Measurements from ENCODE around the gene MYCN. TPM values are rescaled to one million over a fixed set of nuclear protein-coding genes. Genes with fewer than 3 reads are reported as not detected.
A peak's percentile ranks its signal among the peaks of the same experiment; 100 is the strongest.

Gene MYCN
- total RNA-seq, 1 experiment from 2014 or later, result 68.3 TPM

DNA sequence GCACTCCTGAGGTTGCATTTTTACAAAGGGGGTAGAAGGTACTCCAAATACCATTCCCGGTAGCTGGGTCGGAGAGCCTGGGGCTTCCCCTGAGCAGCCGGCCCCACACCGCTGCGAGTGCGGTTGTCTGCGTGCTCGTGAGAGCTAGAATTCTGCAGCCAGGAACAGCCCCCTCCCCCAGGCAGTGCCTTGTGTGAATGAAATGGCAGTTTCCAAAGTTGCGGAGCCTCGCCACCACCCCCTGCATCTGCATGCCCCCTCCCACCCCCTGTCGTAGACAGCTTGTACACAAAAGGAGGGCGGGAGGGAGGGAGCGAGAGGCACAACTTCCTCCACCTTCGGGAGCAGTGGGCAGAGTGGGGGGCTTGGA is 1.1 kb downstream of the MYCN start (continued):
- TF ChIP-seq OVOL2 (CRISPR knock-in tag; IDR thresholded peaks at IDR 0.05; ENCODE audit: borderline replicate concordance), result no peak
- TF ChIP-seq NFE2L1 (CRISPR knock-in tag; IDR thresholded peaks at IDR 0.05), result 0 out of 2 replicates have a peak, but pooled peaks have one; percentile 29
- TF ChIP-seq TEAD1 (CRISPR knock-in tag; IDR thresholded peaks at IDR 0.05), result no peak
- TF ChIP-seq FOXK1 (CRISPR knock-in tag; IDR thresholded peaks at IDR 0.05), result peak; percentile 4; the same call in 1 of the 2 replicates
- no peak for TF ChIP-seq ERG (CRISPR knock-in tag; IDR thresholded peaks at IDR 0.05)

DNA sequence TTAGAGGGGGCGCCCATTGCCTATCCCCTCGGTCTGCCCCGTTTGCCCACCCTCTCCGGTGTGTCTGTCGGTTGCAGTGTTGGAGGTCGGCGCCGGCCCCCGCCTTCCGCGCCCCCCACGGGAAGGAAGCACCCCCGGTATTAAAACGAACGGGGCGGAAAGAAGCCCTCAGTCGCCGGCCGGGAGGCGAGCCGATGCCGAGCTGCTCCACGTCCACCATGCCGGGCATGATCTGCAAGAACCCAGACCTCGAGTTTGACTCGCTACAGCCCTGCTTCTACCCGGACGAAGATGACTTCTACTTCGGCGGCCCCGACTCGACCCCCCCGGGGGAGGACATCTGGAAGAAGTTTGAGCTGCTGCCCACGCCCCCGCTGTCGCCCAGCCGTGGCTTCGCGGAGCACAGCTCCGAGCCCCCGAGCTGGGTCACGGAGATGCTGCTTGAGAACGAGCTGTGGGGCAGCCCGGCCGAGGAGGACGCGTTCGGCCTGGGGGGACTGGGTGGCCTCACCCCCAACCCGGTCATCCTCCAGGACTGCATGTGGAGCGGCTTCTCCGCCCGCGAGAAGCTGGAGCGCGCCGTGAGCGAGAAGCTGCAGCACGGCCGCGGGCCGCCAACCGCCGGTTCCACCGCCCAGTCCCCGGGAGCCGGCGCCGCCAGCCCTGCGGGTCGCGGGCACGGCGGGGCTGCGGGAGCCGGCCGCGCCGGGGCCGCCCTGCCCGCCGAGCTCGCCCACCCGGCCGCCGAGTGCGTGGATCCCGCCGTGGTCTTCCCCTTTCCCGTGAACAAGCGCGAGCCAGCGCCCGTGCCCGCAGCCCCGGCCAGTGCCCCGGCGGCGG is 1.7 kb downstream of the MYCN start:
- CTCF ChIA-PET, result interaction anchor here (0.6 to 4.2 kb wide), 13 partner anchors 8 to 567 kb away, joined by 3 to 55 read pairs (median 4); no protein-coding TSS in a partner anchor
- Mint-ChIP-seq H3K36me3 (peaks cover 53% of the 10 kb centered on the region), H3K27ac (no peak overlapping the region), H3K9me3 (peaks cover 5% of the 10 kb centered on the region; the same call in 1 of the 2 replicates), H3K27me3 (ENCODE audit: low read depth) (no peaks in the 10 kb centered on the region), H3K4me3 (peak overlapping the region; percentile 94), H3K4me1 (peaks cover 54% of the 10 kb centered on the region)
- ATAC-seq (no peak), DNase-seq (ENCODE audit: low spot score) (peak; percentile 53)
- POLR2A ChIA-PET, result interaction anchor here (0.8 to 4.3 kb wide), 6 partner anchors 16 to 315 kb away, joined by 3 to 30 read pairs (median 4); no protein-coding TSS in a partner anchor
- TF ChIP-seq, protein P1, sequence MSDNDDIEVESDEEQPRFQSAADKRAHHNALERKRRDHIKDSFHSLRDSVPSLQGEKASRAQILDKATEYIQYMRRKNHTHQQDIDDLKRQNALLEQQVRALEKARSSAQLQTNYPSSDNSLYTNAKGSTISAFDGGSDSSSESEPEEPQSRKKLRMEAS (CRISPR knock-in tag; IDR thresholded peaks at IDR 0.05), result peak; percentile 48; the same call in 1 of the 2 replicates
- TF ChIP-seq ZNF263 (CRISPR knock-in tag; IDR thresholded peaks at IDR 0.05; ENCODE audit: low read depth) (peak; percentile 21; the same call in 1 of the 2 replicates), SMAD3 (CRISPR knock-in tag; IDR thresholded peaks at IDR 0.05; ENCODE audit: borderline replicate concordance) (peak; percentile 22; the same call in 1 of the 2 replicates), TEAD4 (CRISPR knock-in tag; IDR thresholded peaks at IDR 0.05) (peak; percentile 41; the same call in 1 of the 2 replicates), JUN (CRISPR knock-in tag; IDR thresholded peaks at IDR 0.05) (0 out of 2 replicates have a peak, but pooled peaks have one; percentile 24), NFE2L1 (CRISPR knock-in tag; IDR thresholded peaks at IDR 0.05) (no peak), SMAD4 (CRISPR knock-in tag; IDR thresholded peaks at IDR 0.05) (0 out of 2 replicates have a peak, but pooled peaks have one; percentile 48), HMGXB4 (CRISPR knock-in tag; IDR thresholded peaks at IDR 0.05) (0 out of 2 replicates have a peak, but pooled peaks have one; percentile 66), FOXJ3 (CRISPR knock-in tag; IDR thresholded peaks at IDR 0.05; ENCODE audit: borderline replicate concordance) (no peak), ZNF232 (CRISPR knock-in tag; IDR thresholded peaks at IDR 0.05) (0 out of 2 replicates have a peak, but pooled peaks have one; percentile 43), CREM (CRISPR knock-in tag; IDR thresholded peaks at IDR 0.05) (no peak), GTF2I (CRISPR knock-in tag; conservative IDR thresholded peaks at IDR 0.05) (no peak), ETV6 (CRISPR knock-in tag; IDR thresholded peaks at IDR 0.05) (no peak), FOXP1 (CRISPR knock-in tag; IDR thresholded peaks at IDR 0.05; ENCODE audit: borderline replicate concordance) (peak; percentile 3; the same call in 1 of the 2 replicates), ERG (CRISPR knock-in tag; IDR thresholded peaks at IDR 0.05) (no peak), KAT7 (CRISPR knock-in tag; IDR thresholded peaks at IDR 0.05; ENCODE audit: borderline replicate concordance) (0 out of 2 replicates have a peak, but pooled peaks have one; percentile 20)
- TF ChIP-seq, protein P2, sequence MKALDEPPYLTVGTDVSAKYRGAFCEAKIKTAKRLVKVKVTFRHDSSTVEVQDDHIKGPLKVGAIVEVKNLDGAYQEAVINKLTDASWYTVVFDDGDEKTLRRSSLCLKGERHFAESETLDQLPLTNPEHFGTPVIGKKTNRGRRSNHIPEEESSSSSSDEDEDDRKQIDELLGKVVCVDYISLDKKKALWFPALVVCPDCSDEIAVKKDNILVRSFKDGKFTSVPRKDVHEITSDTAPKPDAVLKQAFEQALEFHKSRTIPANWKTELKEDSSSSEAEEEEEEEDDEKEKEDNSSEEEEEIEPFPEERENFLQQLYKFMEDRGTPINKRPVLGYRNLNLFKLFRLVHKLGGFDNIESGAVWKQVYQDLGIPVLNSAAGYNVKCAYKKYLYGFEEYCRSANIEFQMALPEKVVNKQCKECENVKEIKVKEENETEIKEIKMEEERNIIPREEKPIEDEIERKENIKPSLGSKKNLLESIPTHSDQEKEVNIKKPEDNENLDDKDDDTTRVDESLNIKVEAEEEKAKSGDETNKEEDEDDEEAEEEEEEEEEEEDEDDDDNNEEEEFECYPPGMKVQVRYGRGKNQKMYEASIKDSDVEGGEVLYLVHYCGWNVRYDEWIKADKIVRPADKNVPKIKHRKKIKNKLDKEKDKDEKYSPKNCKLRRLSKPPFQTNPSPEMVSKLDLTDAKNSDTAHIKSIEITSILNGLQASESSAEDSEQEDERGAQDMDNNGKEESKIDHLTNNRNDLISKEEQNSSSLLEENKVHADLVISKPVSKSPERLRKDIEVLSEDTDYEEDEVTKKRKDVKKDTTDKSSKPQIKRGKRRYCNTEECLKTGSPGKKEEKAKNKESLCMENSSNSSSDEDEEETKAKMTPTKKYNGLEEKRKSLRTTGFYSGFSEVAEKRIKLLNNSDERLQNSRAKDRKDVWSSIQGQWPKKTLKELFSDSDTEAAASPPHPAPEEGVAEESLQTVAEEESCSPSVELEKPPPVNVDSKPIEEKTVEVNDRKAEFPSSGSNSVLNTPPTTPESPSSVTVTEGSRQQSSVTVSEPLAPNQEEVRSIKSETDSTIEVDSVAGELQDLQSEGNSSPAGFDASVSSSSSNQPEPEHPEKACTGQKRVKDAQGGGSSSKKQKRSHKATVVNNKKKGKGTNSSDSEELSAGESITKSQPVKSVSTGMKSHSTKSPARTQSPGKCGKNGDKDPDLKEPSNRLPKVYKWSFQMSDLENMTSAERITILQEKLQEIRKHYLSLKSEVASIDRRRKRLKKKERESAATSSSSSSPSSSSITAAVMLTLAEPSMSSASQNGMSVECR (CRISPR knock-in tag; IDR thresholded peaks at IDR 0.05; ENCODE audit: borderline replicate concordance), result peak; percentile 80; the same call in 1 of the 2 replicates
- TF ChIP-seq, protein P3, sequence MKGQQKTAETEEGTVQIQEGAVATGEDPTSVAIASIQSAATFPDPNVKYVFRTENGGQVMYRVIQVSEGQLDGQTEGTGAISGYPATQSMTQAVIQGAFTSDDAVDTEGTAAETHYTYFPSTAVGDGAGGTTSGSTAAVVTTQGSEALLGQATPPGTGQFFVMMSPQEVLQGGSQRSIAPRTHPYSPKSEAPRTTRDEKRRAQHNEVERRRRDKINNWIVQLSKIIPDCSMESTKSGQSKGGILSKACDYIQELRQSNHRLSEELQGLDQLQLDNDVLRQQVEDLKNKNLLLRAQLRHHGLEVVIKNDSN (CRISPR knock-in tag; IDR thresholded peaks at IDR 0.05), result 0 out of 2 replicates have a peak, but pooled peaks have one; percentile 21
- TF ChIP-seq, protein P4, sequence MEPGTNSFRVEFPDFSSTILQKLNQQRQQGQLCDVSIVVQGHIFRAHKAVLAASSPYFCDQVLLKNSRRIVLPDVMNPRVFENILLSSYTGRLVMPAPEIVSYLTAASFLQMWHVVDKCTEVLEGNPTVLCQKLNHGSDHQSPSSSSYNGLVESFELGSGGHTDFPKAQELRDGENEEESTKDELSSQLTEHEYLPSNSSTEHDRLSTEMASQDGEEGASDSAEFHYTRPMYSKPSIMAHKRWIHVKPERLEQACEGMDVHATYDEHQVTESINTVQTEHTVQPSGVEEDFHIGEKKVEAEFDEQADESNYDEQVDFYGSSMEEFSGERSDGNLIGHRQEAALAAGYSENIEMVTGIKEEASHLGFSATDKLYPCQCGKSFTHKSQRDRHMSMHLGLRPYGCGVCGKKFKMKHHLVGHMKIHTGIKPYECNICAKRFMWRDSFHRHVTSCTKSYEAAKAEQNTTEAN (CRISPR knock-in tag; IDR thresholded peaks at IDR 0.05), result 0 out of 2 replicates have a peak, but pooled peaks have one; percentile 10

All from WTC11 (cell line).